Nephron (organoid): ENCODE results near the gene PRKCA.

Experiments used
- H3K27ac Mint-ChIP-seq, 3 experiments: 2 replicates each; pipeline ENCODE4 v1.8.0; 2020; ENCODE audit warnings: mixed read lengths in 3 of 3, mild to moderate bottlenecking in 2 of 3, moderate library complexity in 1 of 3
- H3K27me3 Mint-ChIP-seq: 2 replicates; pipeline ENCODE4 v1.8.0; 2021; ENCODE audit warnings: low read depth, mild to moderate bottlenecking, moderate library complexity, mixed read lengths
- H3K36me3 Mint-ChIP-seq: 2 replicates; pipeline ENCODE4 v1.8.0; 2020; ENCODE audit warnings: low read depth, mixed read lengths
- H3K4me1 Mint-ChIP-seq: 2 replicates; pipeline ENCODE4 v1.8.0; 2020; ENCODE audit warnings: mixed read lengths
- H3K4me3 Mint-ChIP-seq, 3 experiments: 2 replicates each; pipeline ENCODE4 v1.8.0; 2020; ENCODE audit warnings: mild to moderate bottlenecking in 3 of 3, mixed read lengths in 3 of 3, moderate library complexity in 2 of 3
- H3K9me3 Mint-ChIP-seq: 2 replicates; pipeline ENCODE4 v1.8.0; 2020; ENCODE audit warnings: mixed read lengths
- CTCF ChIP-seq, 3 experiments: fragments of 200-600 bp; sonication (generic); IDR thresholded peaks; one replicate each; pipeline ENCODE4 v1.5.0; 2021; ENCODE audit warnings: antibody characterized with exemption in 3 of 3; ENCODE audit not compliant: unreplicated experiment in 3 of 3

Gene PRKCA

GRCh38 chr17:66604376-66604775 lies 302.0 kb downstream of the PRKCA start:
- Mint-ChIP-seq H3K27me3 (peaks cover 4% of the 10 kb centered on the region), H3K4me1 (no peaks in the 10 kb centered on the region), H3K4me3 (no peak overlapping the region), H3K27ac (no peak overlapping the region), H3K9me3 (peaks cover 9% of the 10 kb centered on the region), H3K36me3 (no peaks in the 10 kb centered on the region)
- TF ChIP-seq CTCF (IDR thresholded peaks at IDR 0.05; ENCODE audit: unreplicated experiment in 3 of 3) = no peak

- Mint-ChIP-seq H3K27me3 (peaks cover 4% of the 10 kb centered on the region), H3K36me3 (no peaks in the 10 kb centered on the region), H3K4me1 (no peaks in the 10 kb centered on the region), H3K27ac (no peak overlapping the region), H3K9me3 (peaks cover 14% of the 10 kb centered on the region), H3K4me3 (no peak overlapping the region)
- no peak for TF ChIP-seq CTCF (IDR thresholded peaks at IDR 0.05; ENCODE audit: unreplicated experiment in 3 of 3)
These were observed 303.1 kb downstream of the PRKCA start for GRCh38 chr17:66605541-66605940.

- no peak for TF ChIP-seq CTCF (IDR thresholded peaks at IDR 0.05; ENCODE audit: unreplicated experiment in 3 of 3)
- peak overlapping the region in 1 of 3 experiments; percentile 18 for H3K27ac Mint-ChIP-seq
- H3K36me3 Mint-ChIP-seq = no peaks in the 10 kb centered on the region
- no peak overlapping the region for H3K4me3 Mint-ChIP-seq
- H3K4me1 Mint-ChIP-seq = no peaks in the 10 kb centered on the region
- no peaks in the 10 kb centered on the region for H3K27me3 Mint-ChIP-seq
- H3K9me3 Mint-ChIP-seq = peaks cover 15% of the 10 kb centered on the region
These were observed 308.1 kb downstream of the PRKCA start for GRCh38 chr17:66610361-66611133.

- Mint-ChIP-seq H3K4me1 (no peaks in the 10 kb centered on the region), H3K27ac (no peak overlapping the region), H3K36me3 (no peaks in the 10 kb centered on the region), H3K27me3 (no peaks in the 10 kb centered on the region), H3K9me3 (peaks cover 15% of the 10 kb centered on the region), H3K4me3 (no peak overlapping the region)
- no peak for TF ChIP-seq CTCF (IDR thresholded peaks at IDR 0.05; ENCODE audit: unreplicated experiment in 3 of 3)
These were observed 309.0 kb downstream of the PRKCA start for GRCh38 chr17:66611397-66611796.

GRCh38 chr17:66612993-66613392 lies 310.6 kb downstream of the PRKCA start:
- no peaks in the 10 kb centered on the region for H3K4me1 Mint-ChIP-seq
- H3K27ac Mint-ChIP-seq = no peak overlapping the region
- H3K27me3 Mint-ChIP-seq = no peaks in the 10 kb centered on the region
- no peaks in the 10 kb centered on the region for H3K36me3 Mint-ChIP-seq
- peaks cover 15% of the 10 kb centered on the region for H3K9me3 Mint-ChIP-seq
- no peak overlapping the region for H3K4me3 Mint-ChIP-seq
- TF ChIP-seq CTCF (IDR thresholded peaks at IDR 0.05; ENCODE audit: unreplicated experiment in 3 of 3) = no peak

- no peak overlapping the region for H3K4me3 Mint-ChIP-seq
- H3K9me3 Mint-ChIP-seq = peaks cover 13% of the 10 kb centered on the region
- no peaks in the 10 kb centered on the region for H3K27me3 Mint-ChIP-seq
- H3K36me3 Mint-ChIP-seq = no peaks in the 10 kb centered on the region
- H3K27ac Mint-ChIP-seq = no peak overlapping the region
- no peak for TF ChIP-seq CTCF (IDR thresholded peaks at IDR 0.05; ENCODE audit: unreplicated experiment in 3 of 3)
- no peaks in the 10 kb centered on the region for H3K4me1 Mint-ChIP-seq
These were observed 312.1 kb downstream of the PRKCA start for GRCh38 chr17:66614469-66614868.
